OCI-LY1 (cell line): ENCODE data around the gene FAM53B.

ENCODE experiments used
- CTCF ChIP-seq: fragments of 200-600 bp; sonication (generic), shearing (Covaris generic); IDR thresholded peaks from 2 replicates; pipeline ENCODE4 v1.5.1; 2017; ENCODE audit warnings: mild to moderate bottlenecking, antibody characterized with exemption, low read length, moderate library complexity, mixed read lengths
- EZH2 ChIP-seq: fragments of 200-600 bp; sonication (generic), shearing (Covaris generic); IDR thresholded peaks from 2 replicates; pipeline ENCODE4 v1.8.0; 2017; ENCODE audit warnings: borderline replicate concordance, mixed run types, mild to moderate bottlenecking, antibody characterized with exemption, low read length, moderate library complexity, mixed read lengths

- no peak for TF ChIP-seq CTCF
- TF ChIP-seq EZH2: no peak
Measured at GRCh38 chr10:124573726-124574455, 170.3 kb downstream of the FAM53B start.
